ENCODE data around the gene SRRD.
"Not testable (repeated sequence)": the region's sequence is repeated elsewhere in the genome, so short reads cannot be mapped to it uniquely, and the experiment has no call there.

SRRD gene, protein sequence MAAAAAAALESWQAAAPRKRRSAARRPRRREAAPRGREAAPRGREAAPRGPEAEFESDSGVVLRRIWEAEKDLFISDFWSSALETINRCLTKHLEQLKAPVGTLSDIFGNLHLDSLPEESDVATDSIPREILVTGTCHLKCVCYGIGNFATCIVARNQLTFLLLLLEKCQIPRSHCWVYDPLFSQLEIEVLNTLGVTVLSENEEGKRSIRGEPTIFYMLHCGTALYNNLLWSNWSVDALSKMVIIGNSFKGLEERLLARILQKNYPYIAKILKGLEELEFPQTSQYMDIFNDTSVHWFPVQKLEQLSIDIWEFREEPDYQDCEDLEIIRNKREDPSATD

DNA sequence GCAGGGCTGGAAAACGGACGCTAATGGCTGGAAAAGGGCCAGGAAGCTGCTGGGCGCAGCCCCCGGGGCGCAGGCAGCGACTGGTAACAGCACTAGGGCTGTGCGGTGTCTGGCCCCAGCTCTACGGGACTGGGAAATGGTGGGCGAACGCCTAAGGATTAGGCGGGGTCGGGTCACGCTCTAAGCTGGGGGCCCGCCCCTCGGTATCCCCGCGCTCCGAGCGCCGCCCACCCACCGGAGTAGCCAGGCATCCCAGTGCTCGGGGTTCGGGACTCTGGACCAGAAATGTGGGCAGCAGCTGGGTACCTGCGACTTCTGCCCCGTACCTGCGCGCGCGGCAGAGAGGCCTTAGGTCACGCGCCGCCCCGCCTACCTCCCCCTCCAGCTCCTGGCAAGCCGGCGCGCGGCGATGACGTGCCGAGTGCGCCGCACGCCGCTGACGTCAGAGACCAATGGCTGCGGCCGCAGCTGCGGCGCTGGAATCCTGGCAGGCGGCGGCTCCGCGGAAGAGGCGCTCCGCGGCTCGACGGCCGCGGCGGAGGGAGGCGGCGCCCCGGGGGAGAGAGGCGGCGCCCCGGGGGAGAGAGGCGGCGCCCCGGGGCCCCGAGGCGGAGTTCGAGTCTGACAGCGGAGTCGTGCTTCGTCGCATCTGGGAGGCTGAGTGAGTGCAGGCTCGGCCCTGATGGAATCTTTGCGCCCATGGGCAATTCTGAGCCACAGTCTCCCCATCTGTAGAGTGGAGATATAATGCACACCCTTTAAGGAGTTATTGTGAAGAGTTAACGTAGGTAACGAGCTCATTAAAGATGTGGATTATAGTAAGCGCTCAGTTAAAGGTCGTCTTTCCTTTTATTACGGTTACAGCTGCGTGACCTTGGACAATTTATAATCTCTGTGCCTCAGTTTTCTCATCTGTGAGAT lies at the start of gene SRRD, which contains the start of gene HPS4:
SRRD (plus strand) TSS at position 439 of the 921 bp plus-strand sequence; CDS start at position 453, 14 bp downstream.
HPS4 (minus strand) TSS at position 345 of the 921 bp plus-strand sequence. CDS start 2,021 bp downstream, outside the sequence.
- in situ Hi-C loops (cut with MboI; ENCODE audit: low sequenced_read_pairs): no loop called here

GRCh38 chr22:26435327-26436093 lies 48.2 kb upstream of the SRRD start:
- in situ Hi-C loops (cut with MboI; ENCODE audit: low sequenced_read_pairs): no loop called here

GRCh38 chr22:26436903-26437515 lies 46.7 kb upstream of the SRRD start:
- in situ Hi-C loops (cut with MboI; ENCODE audit: low sequenced_read_pairs): no loop called here

DNA sequence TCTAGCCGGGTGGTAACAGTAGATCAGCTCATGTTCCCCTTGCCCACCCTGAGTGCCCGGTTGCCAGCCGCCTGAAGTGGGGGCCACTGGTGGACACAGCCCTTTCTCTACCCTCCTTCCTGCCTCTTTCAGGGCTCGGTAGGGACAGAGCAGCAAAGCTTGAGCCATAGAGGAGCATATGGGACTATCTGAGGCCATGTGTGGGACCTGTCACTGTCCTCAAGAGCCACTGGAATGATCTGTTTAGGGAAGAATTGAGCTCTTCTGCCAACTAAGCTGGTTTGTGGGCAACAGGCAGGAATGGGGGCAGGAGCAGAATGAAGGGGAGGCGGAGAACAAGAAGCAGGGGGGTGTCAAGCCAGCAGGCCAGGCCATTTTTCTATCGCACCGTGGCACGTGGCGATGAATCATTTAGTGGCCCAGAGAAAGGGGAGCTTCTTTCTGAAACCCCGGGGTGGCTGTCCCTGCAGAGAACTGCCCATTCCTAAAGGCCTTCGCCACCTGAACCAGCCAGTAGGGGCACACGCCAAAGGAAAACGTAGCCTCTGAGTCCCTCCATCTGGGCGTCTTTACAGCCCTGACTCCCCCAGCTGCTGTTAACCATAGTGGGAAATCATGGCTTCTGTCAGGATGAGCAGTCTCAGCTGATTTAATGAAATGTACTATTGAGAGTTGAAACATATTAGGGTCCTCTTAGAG lies 45.8 kb upstream of the SRRD start:
- in situ Hi-C loops (cut with MboI; ENCODE audit: low sequenced_read_pairs): no loop called here

DNA sequence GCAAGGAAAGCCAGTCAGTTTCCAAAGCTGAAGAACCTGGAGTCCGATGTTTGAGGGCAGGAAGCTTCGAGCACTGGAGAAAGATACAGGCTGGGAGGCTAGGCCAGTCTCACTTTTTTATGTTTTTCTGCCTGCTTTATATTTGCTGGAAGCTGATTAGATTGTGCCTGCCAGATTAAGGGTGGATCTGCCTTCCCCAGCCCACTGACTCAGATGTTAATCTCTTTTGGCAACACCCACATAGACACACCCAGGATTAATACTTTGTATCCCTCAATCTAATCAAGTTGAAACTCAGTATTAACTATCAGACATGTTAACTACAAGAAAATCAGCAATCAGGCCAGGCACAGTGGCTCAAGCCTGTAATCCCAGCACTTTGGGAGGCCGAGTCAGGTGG lies 44.9 kb upstream of the SRRD start:
- in situ Hi-C loops (cut with MboI; ENCODE audit: low sequenced_read_pairs): not testable (repeated sequence)

DNA sequence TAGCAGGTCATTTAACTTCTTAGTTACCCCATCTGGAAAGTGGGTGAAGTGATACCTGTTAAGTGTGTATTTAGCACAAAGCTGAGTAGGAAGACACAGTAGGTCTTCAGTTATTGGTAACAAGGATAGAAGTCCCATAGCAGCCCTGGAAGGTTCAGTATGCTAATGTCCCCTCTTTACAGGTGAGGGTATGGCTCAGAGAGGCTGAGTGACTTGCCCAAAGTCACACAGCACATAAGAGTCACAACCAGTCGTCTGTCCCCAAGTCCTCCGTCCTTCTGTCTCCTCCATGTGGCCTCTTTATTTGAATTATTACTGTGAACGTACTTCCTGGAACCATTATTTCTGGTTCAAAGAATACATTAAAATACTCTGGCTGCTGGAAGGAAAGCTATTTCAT lies 44.1 kb upstream of the SRRD start:
- in situ Hi-C loops (cut with MboI; ENCODE audit: low sequenced_read_pairs): no loop called here

DNA sequence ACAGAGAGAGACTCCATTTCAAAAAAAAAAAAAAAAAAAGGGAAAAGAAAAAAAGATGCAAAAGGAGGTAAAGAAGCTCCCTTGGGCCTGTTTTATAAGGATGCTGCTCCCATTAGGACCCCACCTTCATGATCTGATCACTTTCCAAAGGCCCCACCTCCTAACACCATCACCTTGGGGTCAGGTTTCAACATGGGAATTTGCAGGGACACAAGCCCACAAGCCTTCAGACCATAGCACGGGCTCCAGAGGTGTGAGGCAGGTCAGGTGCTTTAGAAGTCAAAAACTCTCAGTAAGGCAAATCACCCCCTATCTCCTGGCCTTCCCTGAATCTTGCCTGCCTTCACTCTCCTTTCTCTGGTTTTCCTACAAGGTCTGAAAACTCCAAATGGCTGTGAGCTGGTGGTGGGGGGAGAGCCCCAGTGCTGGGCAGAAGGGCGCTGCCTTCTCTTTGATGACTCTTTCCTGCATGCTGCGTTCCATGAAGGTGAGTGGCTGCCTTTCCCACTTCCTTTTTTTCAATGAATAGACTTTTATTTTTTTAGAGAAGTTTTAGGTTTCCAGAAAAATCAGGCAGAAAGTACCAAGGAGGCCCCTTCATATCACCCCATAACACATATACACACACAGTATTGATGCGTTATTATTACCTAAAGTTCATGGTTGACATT lies 41.5 kb upstream of the SRRD start:
- in situ Hi-C loops (cut with MboI; ENCODE audit: low sequenced_read_pairs): no loop called here

GRCh38 chr22:26443901-26444690 lies 39.6 kb upstream of the SRRD start:
- in situ Hi-C loops (cut with MboI; ENCODE audit: low sequenced_read_pairs): no loop called here

GRCh38 chr22:26444777-26445176 lies 38.9 kb upstream of the SRRD start:
- in situ Hi-C loops (cut with MboI; ENCODE audit: low sequenced_read_pairs): no loop called here

GRCh38 chr22:26445577-26446275 lies 38.0 kb upstream of the SRRD start:
- in situ Hi-C loops (cut with MboI; ENCODE audit: low sequenced_read_pairs): no loop called here

- in situ Hi-C loops (cut with MboI; ENCODE audit: low sequenced_read_pairs): no loop called here
Observed at GRCh38 chr22:26446808-26447515, 36.7 kb upstream of the SRRD start.

DNA sequence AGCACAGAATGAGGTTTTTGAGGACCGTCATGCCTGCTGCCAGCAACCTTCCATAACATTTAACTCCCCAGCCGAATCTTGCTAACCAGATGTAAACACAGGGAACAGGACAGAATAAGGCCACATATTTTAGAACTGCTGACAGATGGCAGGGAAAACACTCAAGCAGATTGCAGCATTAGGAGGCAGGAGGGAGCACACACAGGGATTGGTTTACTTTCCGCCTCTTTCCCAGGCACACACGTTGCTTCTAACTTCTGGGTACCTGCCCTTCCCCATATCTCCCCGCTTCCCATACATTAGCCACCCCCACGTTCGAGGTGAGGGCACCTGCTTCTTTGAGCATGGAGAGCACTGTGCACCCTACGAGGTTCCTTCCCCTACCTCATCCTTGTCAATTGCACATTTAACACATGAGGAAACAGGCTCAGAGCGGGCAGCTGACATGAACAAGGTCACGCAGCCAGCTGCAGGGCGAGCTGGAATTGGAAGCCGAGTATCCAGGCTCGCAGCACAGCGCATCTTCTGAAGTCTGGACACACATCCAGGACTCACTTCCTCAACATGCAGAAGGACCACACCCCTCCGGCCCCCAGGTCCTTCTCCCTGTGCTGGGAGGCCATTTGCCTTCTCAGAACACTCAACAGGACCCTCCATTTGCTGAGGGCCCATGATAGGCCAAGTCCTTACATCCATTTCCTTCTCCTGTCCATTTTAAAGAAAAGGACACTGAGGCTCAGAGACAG lies 35.9 kb upstream of the SRRD start:
- in situ Hi-C loops (cut with MboI; ENCODE audit: low sequenced_read_pairs): no loop called here

GRCh38 chr22:26448334-26448733 lies 35.3 kb upstream of the SRRD start:
- in situ Hi-C loops (cut with MboI; ENCODE audit: low sequenced_read_pairs): no loop called here

DNA sequence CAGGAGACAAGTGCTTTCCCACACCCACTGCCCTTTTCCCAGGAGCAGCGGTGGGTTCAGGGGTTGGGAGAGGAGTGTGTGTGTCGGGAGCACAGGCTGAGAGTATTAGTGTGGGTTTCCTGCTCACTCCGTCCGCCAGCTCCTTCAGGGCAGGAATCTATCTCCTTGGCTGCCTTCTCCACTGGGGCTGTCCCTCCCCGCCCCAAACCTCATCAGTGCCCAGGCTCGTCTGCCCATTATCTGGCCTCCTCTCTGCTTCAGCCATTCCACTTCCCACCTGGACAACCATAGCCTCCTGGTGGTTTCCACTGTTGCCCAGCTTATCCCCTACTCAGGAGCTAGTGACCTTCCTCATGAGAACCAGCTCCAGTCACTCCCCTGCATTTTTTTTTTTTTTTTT lies 34.7 kb upstream of the SRRD start:
- in situ Hi-C loops (cut with MboI; ENCODE audit: low sequenced_read_pairs): no loop called here

DNA sequence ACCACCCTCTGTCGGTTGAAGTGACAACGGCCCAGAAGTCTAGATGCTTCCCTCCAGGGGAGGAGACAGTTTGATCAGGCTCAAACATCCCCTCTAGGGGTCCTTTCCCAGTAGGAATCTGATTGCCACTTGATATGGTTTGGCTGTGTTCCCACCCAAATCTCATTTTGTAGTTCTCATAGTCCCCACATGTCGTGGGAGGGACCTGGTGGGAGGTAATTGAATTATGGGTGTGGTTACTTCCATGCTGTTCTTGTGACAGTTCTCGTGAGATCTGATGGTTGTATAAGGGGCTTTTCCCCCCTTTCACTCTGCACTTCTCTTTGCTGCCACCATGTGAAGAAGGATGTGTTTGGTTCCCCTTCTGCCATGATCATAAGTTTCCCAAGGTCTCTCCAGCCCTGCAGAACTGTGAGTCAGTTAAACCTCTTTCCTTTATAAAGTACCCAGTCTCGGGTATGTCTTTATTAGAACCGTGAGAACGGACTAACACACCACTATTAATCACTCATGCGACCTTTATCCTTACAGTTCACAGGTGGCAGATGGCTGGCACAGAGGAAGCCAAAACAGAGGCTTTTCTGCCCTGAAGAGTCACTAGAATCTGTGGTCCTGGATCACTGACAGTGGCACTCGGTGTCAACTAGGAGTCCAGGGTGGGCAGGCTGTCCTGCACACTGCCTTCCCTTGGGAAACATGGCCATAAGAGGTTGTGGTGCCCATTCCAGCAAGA lies 33.1 kb upstream of the SRRD start:
- in situ Hi-C loops (cut with MboI; ENCODE audit: low sequenced_read_pairs): no loop called here

All from HL-60/S4 (cell line).